GM12801 (cell line): ENCODE measurements around the gene PCP4L1.

Experiments
- TF ChIP-seq, protein P1 (sequence below): IDR thresholded peaks from one replicate; pipeline ENCODE4 v1.5.1; 2011; ENCODE audit warnings: control low read depth; ENCODE audit not compliant: insufficient read length; ENCODE audit errors: extremely low read depth

PCP4L1 gene

GRCh38 chr1:161266836-161267235 is 8.3 kb downstream of the PCP4L1 start:
- TF ChIP-seq, protein P1, sequence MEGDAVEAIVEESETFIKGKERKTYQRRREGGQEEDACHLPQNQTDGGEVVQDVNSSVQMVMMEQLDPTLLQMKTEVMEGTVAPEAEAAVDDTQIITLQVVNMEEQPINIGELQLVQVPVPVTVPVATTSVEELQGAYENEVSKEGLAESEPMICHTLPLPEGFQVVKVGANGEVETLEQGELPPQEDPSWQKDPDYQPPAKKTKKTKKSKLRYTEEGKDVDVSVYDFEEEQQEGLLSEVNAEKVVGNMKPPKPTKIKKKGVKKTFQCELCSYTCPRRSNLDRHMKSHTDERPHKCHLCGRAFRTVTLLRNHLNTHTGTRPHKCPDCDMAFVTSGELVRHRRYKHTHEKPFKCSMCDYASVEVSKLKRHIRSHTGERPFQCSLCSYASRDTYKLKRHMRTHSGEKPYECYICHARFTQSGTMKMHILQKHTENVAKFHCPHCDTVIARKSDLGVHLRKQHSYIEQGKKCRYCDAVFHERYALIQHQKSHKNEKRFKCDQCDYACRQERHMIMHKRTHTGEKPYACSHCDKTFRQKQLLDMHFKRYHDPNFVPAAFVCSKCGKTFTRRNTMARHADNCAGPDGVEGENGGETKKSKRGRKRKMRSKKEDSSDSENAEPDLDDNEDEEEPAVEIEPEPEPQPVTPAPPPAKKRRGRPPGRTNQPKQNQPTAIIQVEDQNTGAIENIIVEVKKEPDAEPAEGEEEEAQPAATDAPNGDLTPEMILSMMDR, result no peak

GRCh38 chr1:161267321-161267720 is 8.8 kb downstream of the PCP4L1 start:
- TF ChIP-seq, protein P1, result no peak

DNA sequence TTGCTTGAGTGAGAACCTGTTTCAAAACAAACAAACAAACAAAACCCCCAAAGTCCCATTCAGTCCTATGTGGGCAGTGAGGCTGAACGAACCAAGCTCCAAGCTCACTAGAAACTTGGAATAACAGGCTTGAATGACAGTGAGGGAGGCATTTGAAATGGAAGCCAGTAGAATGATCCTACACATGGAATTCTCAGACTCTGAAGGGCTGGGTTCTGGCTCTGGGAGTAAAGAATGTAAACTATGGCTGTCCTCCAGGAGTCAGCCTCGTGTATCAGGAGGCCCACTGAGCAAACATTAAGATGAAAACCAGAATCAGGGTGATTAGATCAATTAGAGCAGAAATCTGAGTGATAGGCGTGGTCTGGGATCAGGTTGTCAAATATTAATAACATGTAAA is 14.9 kb downstream of the PCP4L1 start:
- TF ChIP-seq, protein P1, result no peak

- TF ChIP-seq, protein P1, result no peak
These were observed 16.3 kb downstream of the PCP4L1 start for GRCh38 chr1:161274874-161275273.

DNA sequence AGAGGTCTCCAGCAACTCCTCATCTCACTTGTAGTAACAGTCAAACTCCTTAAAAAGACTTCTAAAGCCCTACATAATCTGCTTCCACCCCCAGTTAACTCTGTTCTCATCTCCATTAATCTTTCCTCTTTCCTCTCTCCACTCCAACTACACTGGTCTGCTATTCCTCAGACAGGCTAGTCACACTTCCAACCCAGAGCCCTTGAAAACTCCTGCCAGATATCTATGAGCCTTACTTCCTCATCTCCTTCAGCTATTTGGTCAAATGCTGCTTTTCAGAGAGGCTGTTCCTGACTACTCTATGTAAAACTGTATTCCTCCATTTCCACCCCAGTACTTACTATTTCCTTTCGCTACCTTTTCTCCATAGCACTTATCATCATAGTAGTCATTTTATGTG is 24.4 kb downstream of the PCP4L1 start:
- TF ChIP-seq, protein P1, result no peak

- TF ChIP-seq, protein P1, result no peak
These were observed 26.6 kb downstream of the PCP4L1 start for GRCh38 chr1:161285113-161285512.

DNA sequence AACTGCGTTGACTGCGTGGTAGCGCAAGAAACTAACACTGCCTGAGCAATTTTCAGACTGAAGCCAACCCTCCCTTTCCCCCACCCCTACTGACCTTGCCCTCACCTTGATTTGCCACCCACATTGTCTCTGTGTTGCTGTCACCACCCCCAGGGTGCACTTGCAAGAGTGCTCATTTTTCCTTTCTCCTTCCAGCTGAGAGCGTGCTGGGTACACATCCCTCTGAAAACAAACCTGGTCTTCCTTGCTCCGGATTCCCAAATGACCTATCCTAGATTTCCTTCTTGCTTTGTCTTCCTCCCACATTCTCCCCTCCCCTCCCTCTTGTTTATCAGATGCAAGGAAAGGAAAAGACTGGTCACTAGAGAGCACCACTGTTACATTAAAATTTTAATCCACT is 27.0 kb downstream of the PCP4L1 start:
- TF ChIP-seq, protein P1, result no peak
